C4-2B (cell line): Measurements from ENCODE around the gene GMEB2.

Experiments used
- H3K27ac ChIP-seq: fragments of 450-650 bp; 2 replicates; pipeline ENCODE4 v1.5.1; 2017
- CTCF ChIP-seq: fragments of 450-650 bp; conservative IDR thresholded peaks from 2 replicates; pipeline ENCODE4 v1.5.1; 2017; ENCODE audit warnings: mild to moderate bottlenecking
- ZFX ChIP-seq: fragments of 450-650 bp; IDR thresholded peaks from 2 replicates; pipeline ENCODE4 v1.6.1; 2017

GMEB2 gene

GRCh38 chr20:63567386-63568169 lies 59.3 kb downstream of the GMEB2 start:
- no peak for TF ChIP-seq CTCF
- TF ChIP-seq ZFX = no peak

GRCh38 chr20:63567136-63567385 lies 59.8 kb downstream of the GMEB2 start:
- H3K27ac ChIP-seq = no peak overlapping the region
- TF ChIP-seq ZFX (no peak), CTCF (no peak)

More at GRCh38 chr20:63567386-63568169, 59.3 kb downstream of the GMEB2 start:
- H3K27ac ChIP-seq = no peak overlapping the region

GRCh38 chr20:63566395-63567135 lies 60.3 kb downstream of the GMEB2 start:
- H3K27ac ChIP-seq = no peak overlapping the region
- no peak for TF ChIP-seq ZFX
- no peak for TF ChIP-seq CTCF

- no peak overlapping the region for H3K27ac ChIP-seq
- TF ChIP-seq ZFX (no peak), CTCF (no peak)
Measured at GRCh38 chr20:63565699-63566335, 61.1 kb downstream of the GMEB2 start.

- H3K27ac ChIP-seq = no peak overlapping the region
- TF ChIP-seq ZFX (no peak), CTCF (no peak)
Measured at GRCh38 chr20:63565021-63565698, 61.7 kb downstream of the GMEB2 start.

- TF ChIP-seq CTCF = no peak
- no peak for TF ChIP-seq ZFX
- no peak overlapping the region for H3K27ac ChIP-seq
Measured at GRCh38 chr20:63564036-63564810, 62.7 kb downstream of the GMEB2 start.
